Endodermal cell (in vitro differentiated cells): ENCODE measurements around the gene MLKL. TPM values are rescaled to one million over a fixed set of nuclear protein-coding genes. Genes with fewer than 3 reads are reported as not detected.

Source experiments
- DNase-seq: peaks from one replicate; pipeline ENCODE4 v3.0.0-alpha.2; 2017
- H3K27ac ChIP-seq: 2 replicates; pipeline ENCODE4 v1.5.1; 2013; ENCODE audit warnings: mild to moderate bottlenecking, low read depth, low read length, moderate library complexity
- H3K27me3 ChIP-seq: 2 replicates; pipeline ENCODE4 v1.6.1; 2013; ENCODE audit warnings: mild to moderate bottlenecking, low read length, moderate library complexity; ENCODE audit not compliant: insufficient read depth, control insufficient read depth, poor library complexity, severe bottlenecking
- H3K36me3 ChIP-seq: 2 replicates; pipeline ENCODE4 v1.7.0; 2013; ENCODE audit warnings: mild to moderate bottlenecking, low read length, moderate library complexity; ENCODE audit not compliant: control insufficient read depth, insufficient read depth
- H3K4me1 ChIP-seq: one replicate; pipeline ENCODE4 v1.7.0; 2013; ENCODE audit warnings: low read length; ENCODE audit not compliant: control insufficient read depth, insufficient read depth
- H3K4me3 ChIP-seq: 2 replicates; pipeline ENCODE4 v1.5.1; 2013; ENCODE audit warnings: mild to moderate bottlenecking, low read length, moderate library complexity
- H3K9ac ChIP-seq: 2 replicates; pipeline ENCODE4 v1.6.1; 2013; ENCODE audit warnings: mild to moderate bottlenecking, low read length, moderate library complexity; ENCODE audit not compliant: poor library complexity, severe bottlenecking; ENCODE audit errors: extremely low read depth
- H3K9me3 ChIP-seq: 2 replicates; pipeline ENCODE4 v1.6.1; 2013; ENCODE audit warnings: mild to moderate bottlenecking, low read length, moderate library complexity; ENCODE audit not compliant: control insufficient read depth
- H3K27ac Mint-ChIP-seq: 2 replicates; pipeline ENCODE4 v1.8.0; 2020; ENCODE audit warnings: mixed read lengths
- H3K27me3 Mint-ChIP-seq: 2 replicates; pipeline ENCODE4 v1.8.0; 2021; ENCODE audit warnings: mild to moderate bottlenecking, mixed read lengths; ENCODE audit not compliant: insufficient read depth
- H3K36me3 Mint-ChIP-seq: 2 replicates; pipeline ENCODE4 v1.8.0; 2020; ENCODE audit warnings: low read depth, mixed read lengths
- H3K4me1 Mint-ChIP-seq: 2 replicates; pipeline ENCODE4 v1.8.0; 2020; ENCODE audit warnings: mixed read lengths
- H3K4me3 Mint-ChIP-seq: 2 replicates; pipeline ENCODE4 v1.8.0; 2020; ENCODE audit warnings: mild to moderate bottlenecking, moderate library complexity, mixed read lengths
- H3K9me3 Mint-ChIP-seq: 2 replicates; pipeline ENCODE4 v1.8.0; 2020; ENCODE audit warnings: mild to moderate bottlenecking, mixed read lengths
- WGBS, 2 experiments: methylation state at CpG; one replicate each; pipeline versions ENCODE4 v1.1.5 to v1.1.7; 2013; ENCODE audit warnings: missing lambda C conversion rate in 2 of 2, mixed read lengths in 1 of 2; ENCODE audit not compliant: insufficient coverage in 1 of 2, insufficient read length in 1 of 2; 5-methylcytosine and 5-hydroxymethylcytosine counted together
- total RNA-seq, 2 donors: library from RNA; stranded (reverse); fragmentation: NEBNext Ultra II Directional in 1 of 2; extraction: Animal tissue kit (Norgen Biotek cat#: 25700) in 1 of 2; gene quantifications; 2 replicates in 1 of 2; 3 replicates in 1 of 2; pipeline ENCODE4 v1.2.1, GENCODE V29; 2021
- TF ChIP-seq, protein P1 (sequence below): fragments of 200-600 bp; sonication (generic); conservative IDR thresholded peaks from 2 replicates; pipeline ENCODE4 v1.5.0; 2021; ENCODE audit warnings: antibody characterized with exemption, mild to moderate bottlenecking

Gene MLKL
- total RNA-seq, 2 donors from 2014 or later: 0.22 to 1.3 TPM

DNA sequence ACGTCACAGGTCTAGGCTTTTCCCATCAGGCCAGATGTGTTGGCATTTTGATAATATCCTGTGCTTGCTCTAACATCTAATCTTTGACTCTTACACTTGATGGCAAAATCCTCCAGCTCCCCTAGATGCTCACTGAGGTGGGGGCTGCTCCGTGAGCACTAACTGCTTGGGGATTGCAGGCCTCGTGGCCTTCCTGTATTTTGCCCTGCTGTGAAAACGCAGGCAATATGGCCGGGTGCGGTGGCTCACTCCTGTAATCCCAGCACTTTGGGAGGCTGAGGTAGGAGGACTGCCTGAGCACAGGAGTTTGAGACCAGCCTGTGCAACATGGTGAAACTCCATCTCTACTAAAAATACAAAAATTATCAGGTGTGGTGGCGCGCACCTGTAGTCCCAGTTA is 9.7 kb upstream of the MLKL start:
- Histone ChIP-seq H3K27me3 (no peaks in the 10 kb centered on the region), H3K9me3 (no peaks in the 10 kb centered on the region), H3K27ac (no peak overlapping the region), H3K4me1 (no peaks in the 10 kb centered on the region), H3K36me3 (no peaks in the 10 kb centered on the region), H3K9ac (no peak overlapping the region), H3K4me3 (no peak overlapping the region)
- 95 to 100% methylated on average over 1 to 8 of the region's 8 CpGs for WGBS, 2 experiments
- H3K36me3 Mint-ChIP-seq: no peaks in the 10 kb centered on the region
- TF ChIP-seq, protein P1, sequence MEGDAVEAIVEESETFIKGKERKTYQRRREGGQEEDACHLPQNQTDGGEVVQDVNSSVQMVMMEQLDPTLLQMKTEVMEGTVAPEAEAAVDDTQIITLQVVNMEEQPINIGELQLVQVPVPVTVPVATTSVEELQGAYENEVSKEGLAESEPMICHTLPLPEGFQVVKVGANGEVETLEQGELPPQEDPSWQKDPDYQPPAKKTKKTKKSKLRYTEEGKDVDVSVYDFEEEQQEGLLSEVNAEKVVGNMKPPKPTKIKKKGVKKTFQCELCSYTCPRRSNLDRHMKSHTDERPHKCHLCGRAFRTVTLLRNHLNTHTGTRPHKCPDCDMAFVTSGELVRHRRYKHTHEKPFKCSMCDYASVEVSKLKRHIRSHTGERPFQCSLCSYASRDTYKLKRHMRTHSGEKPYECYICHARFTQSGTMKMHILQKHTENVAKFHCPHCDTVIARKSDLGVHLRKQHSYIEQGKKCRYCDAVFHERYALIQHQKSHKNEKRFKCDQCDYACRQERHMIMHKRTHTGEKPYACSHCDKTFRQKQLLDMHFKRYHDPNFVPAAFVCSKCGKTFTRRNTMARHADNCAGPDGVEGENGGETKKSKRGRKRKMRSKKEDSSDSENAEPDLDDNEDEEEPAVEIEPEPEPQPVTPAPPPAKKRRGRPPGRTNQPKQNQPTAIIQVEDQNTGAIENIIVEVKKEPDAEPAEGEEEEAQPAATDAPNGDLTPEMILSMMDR: no peak
- H3K9me3 Mint-ChIP-seq: no peaks in the 10 kb centered on the region
- H3K27me3 Mint-ChIP-seq: peaks cover 6% of the 10 kb centered on the region
- H3K4me3 Mint-ChIP-seq: no peak overlapping the region
- no peak overlapping the region for H3K27ac Mint-ChIP-seq
- no peaks in the 10 kb centered on the region for H3K4me1 Mint-ChIP-seq
- no peak for DNase-seq

DNA sequence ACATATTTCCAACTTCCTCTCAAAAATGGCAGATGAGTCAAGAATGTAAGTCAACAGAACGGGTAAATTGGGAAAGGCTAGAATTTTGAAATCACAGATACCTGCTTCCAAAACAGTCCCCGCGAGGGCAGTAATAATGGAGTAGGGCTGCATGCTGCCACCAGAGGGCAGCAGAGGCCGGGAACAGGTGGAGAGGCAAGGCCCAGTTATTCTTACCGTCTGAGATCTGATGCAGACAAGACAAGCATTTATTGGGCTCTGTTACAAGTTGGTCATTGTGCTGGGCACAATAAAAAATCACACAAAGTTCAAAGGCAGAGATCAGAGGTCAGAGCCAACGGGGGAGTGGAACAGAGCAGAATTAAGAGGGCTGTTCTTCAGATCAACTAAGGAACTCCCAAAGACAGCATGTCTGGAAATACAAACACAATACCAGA is 8.8 kb upstream of the MLKL start:
- H3K9me3 ChIP-seq: no peaks in the 10 kb centered on the region
- no peak overlapping the region for H3K27ac ChIP-seq

DNA sequence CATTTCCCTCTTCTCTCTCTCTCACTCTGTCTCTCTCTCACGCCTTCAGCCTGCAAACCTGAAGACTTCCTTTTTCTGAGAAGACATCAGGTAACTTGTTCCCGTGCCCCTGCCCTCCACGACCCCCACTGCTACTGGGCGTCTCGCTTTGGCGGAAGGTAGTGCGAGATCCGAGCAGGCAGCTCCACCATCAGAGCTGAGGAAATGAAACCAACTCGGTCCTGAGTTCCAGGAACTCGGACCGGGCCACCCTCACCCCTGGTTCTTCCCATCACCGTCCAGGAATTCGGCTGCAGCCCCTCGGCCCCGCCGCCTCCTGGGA is 585 bp downstream of the MLKL start:
- H3K9ac ChIP-seq: no peak overlapping the region
- no peak overlapping the region for H3K27ac ChIP-seq
- peaks cover 28% of the 10 kb centered on the region for H3K27me3 ChIP-seq
- H3K4me1 ChIP-seq: no peaks in the 10 kb centered on the region
- Mint-ChIP-seq H3K4me3 (peak overlapping the region; percentile 68), H3K27me3 (peaks cover 34% of the 10 kb centered on the region), H3K27ac (no peak overlapping the region), H3K9me3 (no peaks in the 10 kb centered on the region), H3K4me1 (peaks cover 14% of the 10 kb centered on the region), H3K36me3 (no peaks in the 10 kb centered on the region)
- H3K4me3 ChIP-seq: peak overlapping the region; percentile 69
- peak; percentile 58 for DNase-seq
- H3K36me3 ChIP-seq: no peaks in the 10 kb centered on the region
- no peaks in the 10 kb centered on the region for H3K9me3 ChIP-seq
- 42 to 43% methylated on average over 13 to 16 of the region's 16 CpGs for WGBS, 2 experiments
- TF ChIP-seq, protein P1: no peak

More for the DNA sequence above, 8.8 kb upstream of the MLKL start:
- no peaks in the 10 kb centered on the region for H3K27me3 ChIP-seq
- H3K4me3 Mint-ChIP-seq: no peak overlapping the region
- H3K27ac Mint-ChIP-seq: no peak overlapping the region
- no peaks in the 10 kb centered on the region for H3K9me3 Mint-ChIP-seq
- no peaks in the 10 kb centered on the region for H3K36me3 Mint-ChIP-seq
- DNase-seq: peak; percentile 93
- H3K4me1 ChIP-seq: no peaks in the 10 kb centered on the region
- no peaks in the 10 kb centered on the region for H3K4me1 Mint-ChIP-seq
- H3K4me3 ChIP-seq: no peak overlapping the region
- H3K27me3 Mint-ChIP-seq: peaks cover 6% of the 10 kb centered on the region
- WGBS, 2 experiments: 2 to 4% methylated on average over 4 to 6 of the region's 6 CpGs
- H3K9ac ChIP-seq: no peak overlapping the region
- H3K36me3 ChIP-seq: no peaks in the 10 kb centered on the region
- TF ChIP-seq, protein P1: peak; percentile 98
